Measurements from ENCODE around the gene MYO1G.
"Not testable (repeated sequence)": the region's sequence is repeated elsewhere in the genome, so short reads cannot be mapped to it uniquely, and the experiment has no call there.

Gene MYO1G

DNA sequence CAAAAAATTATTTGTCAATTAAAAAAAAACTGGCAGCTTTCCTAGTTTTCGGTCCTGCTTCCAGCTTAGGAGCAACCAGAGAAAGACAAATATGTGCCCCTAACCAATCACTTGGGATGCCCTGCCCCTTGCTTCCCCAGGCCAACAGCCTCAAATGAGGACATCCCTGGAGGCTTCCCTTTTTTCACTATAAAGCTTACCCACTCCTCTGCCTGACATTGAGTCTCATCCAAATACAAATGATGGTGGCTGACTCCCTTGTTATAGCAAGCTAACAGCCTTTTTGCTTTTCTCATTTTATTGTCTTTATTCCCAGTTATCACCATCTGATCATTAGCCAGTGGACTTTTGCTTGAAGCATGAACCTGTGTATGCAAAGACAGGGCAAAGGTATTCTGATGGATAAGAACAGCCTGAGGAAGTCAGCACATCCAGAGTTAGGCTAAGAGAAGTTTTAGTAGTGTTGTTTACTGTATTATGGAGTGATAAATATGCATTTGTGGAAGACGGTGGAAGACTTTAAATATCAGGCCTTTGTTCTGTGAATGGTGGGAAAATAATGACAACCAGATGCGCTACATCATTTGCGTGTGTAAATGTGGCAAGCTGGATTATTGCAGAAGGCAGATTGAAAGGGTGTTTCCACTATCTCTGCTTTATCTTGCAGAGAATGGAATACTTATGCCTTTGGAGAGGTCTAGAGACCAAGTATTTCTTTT lies 19.5 kb upstream of the MYO1G start:
- DNase-seq = no peak

DNA sequence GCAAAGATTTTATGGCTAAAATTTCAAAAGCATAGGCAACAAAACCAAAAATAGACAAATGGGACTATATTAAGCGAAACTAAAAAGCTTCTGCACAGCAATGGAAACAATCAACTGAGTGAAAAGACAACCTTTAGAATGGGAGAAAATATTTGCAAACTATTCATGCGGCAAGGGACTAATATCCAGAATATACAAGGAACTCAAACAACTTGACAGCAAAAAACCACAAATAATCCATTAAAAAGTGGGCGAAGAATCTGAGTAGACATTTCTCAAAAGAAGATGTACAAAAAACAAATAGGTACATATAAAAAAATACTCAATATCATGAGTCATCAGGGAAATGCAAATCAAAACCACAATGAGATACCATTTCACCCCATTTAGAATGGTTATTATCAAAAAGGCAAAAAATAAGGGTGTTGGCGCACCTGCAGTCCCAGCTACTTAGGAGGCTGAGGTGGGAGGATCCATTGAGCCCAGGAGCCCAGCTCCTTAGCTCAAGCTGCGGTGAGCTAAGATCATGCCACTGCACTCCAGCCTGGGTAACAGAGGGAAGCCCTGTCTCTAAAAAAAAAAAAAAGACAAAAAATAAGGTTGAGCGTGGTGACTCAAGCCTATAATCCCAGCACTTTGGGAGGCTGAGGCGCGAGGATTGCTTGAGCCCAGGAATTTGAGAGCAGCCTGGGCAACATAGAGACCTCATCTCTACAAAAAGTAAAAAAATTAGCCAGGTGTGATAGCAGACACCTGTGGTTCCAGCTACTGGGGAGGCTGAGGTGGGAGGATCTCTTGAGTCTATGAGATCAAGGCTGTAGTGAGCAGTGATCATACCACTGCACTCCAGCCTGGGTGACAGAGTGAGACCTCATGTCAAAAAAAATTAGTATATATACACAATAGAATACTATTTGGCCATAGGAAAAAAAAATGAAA lies 17.0 kb upstream of the MYO1G start:
- DNase-seq = peak; percentile 84

- DNase-seq = peak; percentile 54
Measured at GRCh38 chr7:44994877-44995554, 16.2 kb upstream of the MYO1G start.

DNA sequence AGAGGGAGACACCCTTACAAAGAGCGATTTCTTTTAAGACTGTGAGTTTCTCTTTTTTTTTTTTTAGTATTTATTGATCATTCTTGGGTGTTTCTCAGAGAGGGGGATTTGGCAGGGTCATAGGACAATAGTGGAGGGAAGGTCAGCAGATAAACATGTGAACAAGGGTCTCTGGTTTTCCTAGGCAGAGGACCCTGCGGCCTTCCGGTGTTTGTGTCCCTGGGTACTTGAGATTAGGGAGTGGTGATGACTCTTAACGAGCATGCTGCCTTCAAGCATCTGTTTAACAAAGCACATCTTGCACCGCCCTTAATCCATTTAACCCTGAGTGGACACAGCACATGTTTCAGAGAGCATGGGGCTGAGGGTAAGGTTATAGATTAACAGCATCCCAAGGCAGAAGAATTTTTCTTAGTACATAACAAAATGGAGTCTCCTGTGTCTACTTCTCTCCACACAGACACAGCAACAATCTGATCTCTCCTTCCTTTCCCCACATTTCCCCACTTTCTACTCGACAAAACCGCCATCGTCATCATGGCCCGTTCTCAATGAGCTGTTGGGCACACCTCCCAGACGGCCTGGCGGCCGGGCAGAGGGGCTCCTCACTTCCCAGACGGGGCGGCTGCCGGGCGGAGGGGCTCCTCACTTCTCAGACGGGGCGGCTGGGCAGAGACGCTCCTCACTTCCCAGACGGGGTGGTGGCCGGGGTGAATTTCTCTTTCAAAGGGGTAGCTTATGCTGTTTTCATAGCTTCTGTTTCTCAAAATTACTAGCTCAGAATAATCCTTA lies 13.4 kb upstream of the MYO1G start:
- not testable (repeated sequence) for DNase-seq

DNA sequence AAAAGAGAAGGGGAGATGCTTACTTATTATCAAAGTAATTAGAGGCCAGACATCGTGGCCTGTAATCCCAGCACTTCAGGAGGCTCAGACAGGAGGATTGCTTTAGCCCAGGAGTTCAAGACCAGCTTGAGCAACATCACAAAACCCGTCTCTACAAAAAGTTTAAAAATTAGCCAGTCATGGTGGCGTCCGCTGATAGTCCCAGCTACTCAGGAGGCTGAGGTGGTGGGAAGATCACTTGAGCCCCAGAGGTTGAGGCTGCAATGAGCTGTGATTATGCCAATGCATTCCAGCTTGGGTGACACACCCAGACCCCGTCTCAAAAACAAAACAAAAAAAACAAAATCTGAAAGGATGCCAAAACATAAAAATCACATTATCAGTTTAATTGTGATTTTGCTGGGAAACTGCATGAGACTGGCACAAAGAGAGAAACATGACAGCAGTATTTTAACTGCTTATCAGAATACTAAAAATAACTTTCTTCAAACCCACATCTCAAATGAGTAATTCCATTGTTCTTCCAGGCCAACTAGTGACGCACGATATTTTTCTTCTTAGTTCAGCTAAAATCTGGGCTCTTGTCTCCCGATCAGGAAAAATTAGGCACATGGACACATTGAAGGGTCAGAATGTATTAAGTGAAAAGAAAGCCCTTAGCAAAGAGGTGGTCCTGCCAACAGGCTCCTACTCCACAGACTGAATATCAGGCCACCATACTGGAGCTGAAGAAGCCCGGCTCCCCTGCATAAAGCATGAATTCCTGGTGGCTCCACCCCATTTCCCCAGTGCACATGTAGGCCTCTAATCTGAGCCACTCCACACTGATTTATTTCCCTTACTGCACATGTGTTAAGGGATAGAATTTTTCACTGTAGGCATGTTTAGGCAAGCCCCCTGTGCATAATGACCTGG lies 11.6 kb upstream of the MYO1G start:
- DNase-seq = no peak

GRCh38 chr7:44989132-44989531 lies 10.3 kb upstream of the MYO1G start:
- DNase-seq = no peak

GRCh38 chr7:44988701-44989100 lies 9.9 kb upstream of the MYO1G start:
- no peak for DNase-seq

GRCh38 chr7:44987996-44988395 lies 9.2 kb upstream of the MYO1G start:
- DNase-seq = no peak

- no peak for DNase-seq
Measured at GRCh38 chr7:44987457-44987856, 8.6 kb upstream of the MYO1G start.

GRCh38 chr7:44986218-44987053 lies 7.6 kb upstream of the MYO1G start:
- DNase-seq = peak; percentile 98

DNA sequence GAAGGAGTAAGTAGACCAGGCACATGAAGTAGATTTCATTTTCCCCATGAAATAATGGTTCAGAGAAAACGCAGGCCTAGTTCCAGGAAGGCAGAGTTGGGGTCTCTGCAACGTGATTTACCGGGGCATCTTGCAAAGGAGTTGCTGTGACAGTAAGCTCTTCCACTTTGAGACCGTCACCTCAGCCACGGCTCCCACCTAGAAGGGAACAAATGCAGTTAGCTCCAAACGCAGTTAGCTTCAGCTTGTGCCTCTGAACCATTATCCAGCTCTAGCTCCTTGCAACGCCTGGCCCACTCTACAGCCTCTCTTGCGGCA lies 7.0 kb upstream of the MYO1G start:
- DNase-seq = no peak

DNA sequence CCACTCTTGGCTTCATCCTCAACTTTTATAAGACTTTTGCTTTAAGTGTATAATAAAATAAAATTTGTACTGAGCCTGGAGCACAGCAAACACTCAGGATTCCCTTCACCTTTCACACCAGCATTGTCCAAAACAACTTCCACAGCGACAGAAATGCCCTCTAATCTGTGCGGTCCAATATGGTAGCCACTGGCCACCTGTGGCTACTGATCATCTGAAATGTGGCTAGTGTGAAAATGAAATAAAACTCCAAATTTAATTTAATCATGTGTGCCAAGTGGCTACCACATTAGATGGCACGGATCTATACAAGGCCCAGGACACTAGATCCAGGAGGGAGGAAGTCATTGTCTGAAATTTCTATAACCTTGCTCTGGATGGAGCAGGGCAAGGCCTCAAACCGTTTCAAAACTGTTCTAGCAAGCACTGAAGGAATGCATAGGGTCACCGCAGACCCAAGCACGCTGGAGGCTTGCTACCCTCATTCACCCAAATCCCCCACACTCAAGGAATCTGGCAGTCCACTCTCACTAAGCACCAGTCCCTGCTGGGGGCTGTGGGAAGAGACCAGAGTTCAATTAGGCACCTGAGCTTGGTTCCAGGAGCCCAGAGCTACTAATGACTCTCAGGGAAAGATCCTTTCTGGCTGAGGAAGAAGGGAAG lies 6.3 kb upstream of the MYO1G start:
- peak; percentile 31 for DNase-seq

- DNase-seq = no peak
Measured at GRCh38 chr7:44984478-44984758, 5.6 kb upstream of the MYO1G start.

DNA sequence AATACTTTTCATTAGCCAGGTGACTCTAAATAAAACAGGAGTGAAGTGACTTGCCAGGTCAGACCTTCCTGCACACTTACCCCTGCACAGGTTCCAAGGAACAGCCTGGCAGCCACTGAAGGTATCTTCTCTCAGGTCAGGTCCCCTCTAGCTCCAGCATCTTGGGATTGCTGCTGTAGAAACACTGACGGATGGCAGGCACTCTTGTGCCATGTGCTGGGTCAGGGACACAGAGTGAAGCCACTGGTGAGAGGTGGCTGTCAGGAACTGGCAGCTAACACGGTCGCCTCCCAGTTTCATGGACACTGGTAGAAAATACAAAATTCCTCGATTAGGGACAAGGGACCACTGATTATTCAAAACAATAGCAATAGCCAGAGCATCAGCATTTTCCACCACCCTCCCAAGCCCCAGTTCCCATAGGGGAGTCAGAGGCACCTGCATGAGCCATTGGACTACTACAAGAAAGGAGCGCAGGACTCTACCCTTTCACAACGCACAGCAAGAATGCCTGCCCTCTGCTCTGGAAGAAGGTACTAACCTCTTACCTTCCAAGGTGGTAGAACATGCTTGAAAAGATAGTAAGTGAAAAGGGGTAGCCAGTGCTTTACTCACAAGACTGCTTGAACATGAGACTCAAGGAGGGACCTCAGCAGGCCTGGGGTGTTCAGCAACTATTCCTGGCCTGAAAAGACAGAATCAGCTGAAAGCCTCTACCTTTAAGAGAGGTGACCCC lies 5.1 kb upstream of the MYO1G start:
- DNase-seq = no peak

DNA sequence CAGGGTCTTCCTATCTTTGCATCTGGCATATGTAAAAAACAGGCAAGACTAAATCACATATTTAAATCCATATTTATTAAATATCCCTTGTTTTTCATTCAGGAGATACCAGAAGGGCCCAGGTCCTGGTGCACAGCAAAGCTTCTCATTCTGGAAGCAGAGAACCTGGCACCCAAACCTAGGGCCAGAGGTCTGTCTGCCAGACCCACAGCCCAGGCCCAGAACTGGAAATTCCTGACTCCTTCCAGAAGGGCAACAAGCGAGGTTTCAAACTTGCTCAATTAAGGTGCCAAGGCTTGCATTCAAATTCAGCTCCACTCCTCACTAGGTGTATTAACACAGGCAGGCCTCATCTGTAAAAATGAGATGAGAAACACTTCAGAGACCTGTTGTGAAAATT lies 4.2 kb upstream of the MYO1G start:
- no peak for DNase-seq

- peak; percentile 38 for DNase-seq
Measured at GRCh38 chr7:44982535-44982923, 3.7 kb upstream of the MYO1G start.

DNA sequence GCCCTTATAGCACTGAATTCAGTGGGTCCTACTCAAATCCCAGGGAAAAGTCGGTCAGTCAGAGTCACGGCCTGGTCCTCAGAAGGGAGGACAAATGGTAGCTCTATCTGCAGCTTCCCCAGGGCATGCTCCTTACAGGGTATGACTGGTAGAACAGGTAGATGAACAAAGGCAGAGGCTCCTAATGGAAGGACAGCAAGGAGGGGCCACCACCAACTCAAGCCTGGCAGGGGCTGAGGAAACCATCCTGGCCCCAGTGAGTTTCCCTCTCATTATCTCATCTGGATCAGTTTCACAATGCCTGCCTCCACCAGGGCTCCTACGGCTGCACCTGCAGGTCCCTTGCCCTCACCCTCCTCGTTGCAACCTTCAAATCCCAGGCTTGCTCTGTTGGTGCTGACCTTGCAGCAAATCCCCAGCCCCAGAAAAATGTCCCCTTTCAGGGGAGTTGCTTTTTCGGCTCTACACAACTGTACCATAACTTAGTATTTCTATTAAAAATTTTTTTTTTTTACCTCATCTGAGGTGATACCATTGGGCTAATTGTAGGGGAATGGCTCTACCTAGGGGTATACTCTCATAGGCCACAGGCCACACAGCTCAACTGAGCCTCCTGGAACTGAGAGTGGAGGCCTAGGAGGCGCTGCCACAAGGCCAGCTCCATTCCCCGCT lies 2.4 kb upstream of the MYO1G start:
- DNase-seq = peak; percentile 90

DNA sequence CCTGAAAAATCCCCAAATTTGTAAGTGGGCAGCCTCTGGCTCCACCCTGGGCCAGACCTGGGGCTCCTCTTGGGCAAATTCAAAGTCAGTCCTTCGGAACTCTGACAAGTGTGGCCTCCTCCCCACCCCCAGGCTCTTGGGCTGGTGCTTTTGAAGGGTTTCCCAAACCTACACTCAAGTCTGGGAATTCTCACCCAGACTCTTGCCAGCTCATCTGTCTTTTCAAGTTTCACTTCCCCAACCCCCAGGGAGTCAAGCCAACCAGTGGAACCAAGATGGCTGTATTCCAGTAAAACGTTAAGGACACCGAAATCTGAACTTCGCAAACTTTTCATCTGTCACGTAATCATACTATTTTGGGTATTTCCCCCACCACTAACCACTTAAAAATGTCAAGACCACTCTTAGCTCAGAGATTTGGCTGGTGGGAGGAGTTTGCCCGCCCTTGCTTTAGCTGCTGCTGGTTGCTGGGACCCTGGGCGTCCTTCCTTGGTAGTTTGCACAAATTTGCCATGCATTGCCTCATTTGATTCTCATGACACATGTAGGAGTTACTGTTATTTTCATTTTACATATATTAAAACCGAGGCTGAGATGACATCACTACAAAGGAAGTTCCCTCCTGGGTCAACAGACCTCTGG lies 1.7 kb upstream of the MYO1G start:
- DNase-seq = peak; percentile 88

Measured in RPMI8226 (cell line).